ENCODE results near the gene SPATA45. TPM values are rescaled to one million over a fixed set of nuclear protein-coding genes. Genes with fewer than 3 reads are reported as not detected.

SPATA45 gene
- total RNA-seq, 4 donors from 2014 or later = not detected

DNA sequence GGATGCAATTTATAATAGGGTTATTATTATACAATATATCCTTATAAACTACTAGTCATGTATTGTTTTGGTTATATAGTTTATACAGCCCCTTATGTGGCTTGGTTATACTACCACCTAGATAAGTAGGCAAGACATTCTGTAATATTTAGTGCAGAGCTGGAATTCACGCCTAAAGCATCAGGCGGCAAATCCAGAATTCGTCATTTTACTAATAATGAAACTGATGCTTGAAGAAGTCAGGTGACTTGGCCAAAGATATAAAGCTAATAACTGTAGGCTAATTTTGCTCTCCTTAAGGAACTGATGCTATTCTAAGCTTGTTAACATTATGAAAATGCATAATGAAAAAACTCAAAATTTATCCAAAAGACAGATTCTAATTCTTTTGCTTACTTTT, 66.7 kb downstream of the SPATA45 start:
- no peak overlapping the region for H3K4me3 ChIP-seq
- ATAC-seq (no peak), DNase-seq (no peak)
- no peaks in the 10 kb centered on the region for H3K9me3 ChIP-seq
- intact Hi-C loops (cut with DNase I; ENCODE audit: low total_unique reads) (no loop called here), in situ Hi-C loops (cut with MboI; ENCODE audit: low sequenced_read_pairs in 4 of 4) (no loop called here)
- no peaks in the 10 kb centered on the region for H3K4me1 ChIP-seq
- H3K27ac ChIP-seq = no peak overlapping the region
- TF ChIP-seq POLR2A (IDR thresholded peaks at IDR 0.05) (no peak), CTCF (IDR thresholded peaks at IDR 0.05 in 4 of 5, conservative IDR thresholded peaks at IDR 0.05 in 1 of 5) (no peak)
- no peaks in the 10 kb centered on the region for H3K27me3 ChIP-seq
- H3K36me3 ChIP-seq = peaks cover 0 to 17% of the 10 kb centered on the region in 2 donors

Other genes with a start within 250 kb of the SPATA45 start
- 1 to 10 TPM; 1.9 to 7.4 (median 7.2) TPM for gene ATF3, start 238.9 kb downstream of the SPATA45 start, total RNA-seq
- 1 to 10 TPM in 1 of 4 donors, under 1 TPM in 1, not detected in 2; 0.38 to 5.1 TPM for gene BATF3, start 147.8 kb downstream of the SPATA45 start, total RNA-seq
- 10 to 100 TPM; 21.3 to 42.6 (median 28.2) TPM for gene NSL1, start 55.9 kb downstream of the SPATA45 start, total RNA-seq
- gene TATDN3, start 55.8 kb downstream of the SPATA45 start, total RNA-seq = 10 to 100 TPM; 19.5 to 27.3 (median 25.6) TPM
- gene FLVCR1, start 10.6 kb upstream of the SPATA45 start, total RNA-seq = 10 to 100 TPM in 1 of 4 donors, 1 to 10 TPM in 2, under 1 TPM in 1; 0.66 to 19.8 (median 1.7) TPM
- 1 to 10 TPM in 1 of 4 donors, not detected in 3; 1.5 TPM for gene VASH2, start 102.9 kb upstream of the SPATA45 start, total RNA-seq
- gene ANGEL2, start 168.2 kb upstream of the SPATA45 start, total RNA-seq = 10 to 100 TPM; 17.7 to 33.2 (median 25.1) TPM
- gene RPS6KC1, start 203.6 kb upstream of the SPATA45 start, total RNA-seq = 10 to 100 TPM; 14.5 to 22.2 (median 16.2) TPM